Mononuclear cell (primary cell): ENCODE results near the gene COBL. TPM values are rescaled to one million over a fixed set of nuclear protein-coding genes. Genes with fewer than 3 reads are reported as not detected.
"Not testable (repeated sequence)": the region's sequence is repeated elsewhere in the genome, so short reads cannot be mapped to it uniquely, and the experiment has no call there.

ENCODE experiments used
- H3K27me3 ChIP-seq: 2 replicates; pipeline ENCODE4 v1.6.0; 2011; ENCODE audit warnings: low read length, control low read depth; ENCODE audit not compliant: insufficient read depth
- H3K4me1 ChIP-seq: 2 replicates; pipeline ENCODE4 v1.5.1; 2011; ENCODE audit warnings: mild to moderate bottlenecking, low read length, control low read depth; ENCODE audit not compliant: insufficient read depth
- H3K4me3 ChIP-seq: 2 replicates; pipeline ENCODE4 v1.5.1; 2011; ENCODE audit warnings: mild to moderate bottlenecking, low read length, moderate library complexity
- H3K9me3 ChIP-seq: 2 replicates; pipeline ENCODE4 v1.5.1; 2011; ENCODE audit warnings: low read depth, mild to moderate bottlenecking, control low read depth, low read length
- total RNA-seq: library from RNA; depleted of rRNA; stranded (reverse); fragments of >200 nt; gene quantifications from one replicate; pipeline ENCODE4 v1.2.3, GENCODE V29; 2012

Gene COBL
- total RNA-seq, 1 donor, result 0.10 TPM

- H3K9me3 ChIP-seq, result no peaks in the 10 kb centered on the region
- no peak overlapping the region for H3K4me3 ChIP-seq
- H3K27me3 ChIP-seq, result no peaks in the 10 kb centered on the region
- no peaks in the 10 kb centered on the region for H3K4me1 ChIP-seq
These were observed 97.2 kb downstream of the COBL start for GRCh38 chr7:51219261-51219988.

DNA sequence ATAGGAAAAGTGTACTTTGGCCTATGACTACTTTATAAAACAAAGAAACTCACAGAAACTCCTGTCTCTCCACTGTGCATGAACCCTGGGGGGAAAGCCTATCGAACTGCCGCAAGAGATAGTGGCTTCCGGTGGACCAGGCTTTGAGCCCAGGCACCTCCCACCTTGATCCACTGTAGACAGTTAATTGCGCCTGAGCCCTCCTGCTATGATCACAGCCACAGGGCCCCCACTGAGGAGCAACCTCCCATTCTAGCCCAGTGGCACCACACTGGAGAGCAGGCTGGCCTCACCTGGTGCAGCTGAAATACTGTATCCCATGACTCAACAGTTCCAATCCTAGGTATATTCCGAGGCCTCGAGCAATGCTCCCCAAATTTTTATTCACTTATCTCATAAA lies 98.8 kb downstream of the COBL start:
- no peak overlapping the region for H3K4me3 ChIP-seq
- no peaks in the 10 kb centered on the region for H3K9me3 ChIP-seq
- no peaks in the 10 kb centered on the region for H3K27me3 ChIP-seq
- no peaks in the 10 kb centered on the region for H3K4me1 ChIP-seq

DNA sequence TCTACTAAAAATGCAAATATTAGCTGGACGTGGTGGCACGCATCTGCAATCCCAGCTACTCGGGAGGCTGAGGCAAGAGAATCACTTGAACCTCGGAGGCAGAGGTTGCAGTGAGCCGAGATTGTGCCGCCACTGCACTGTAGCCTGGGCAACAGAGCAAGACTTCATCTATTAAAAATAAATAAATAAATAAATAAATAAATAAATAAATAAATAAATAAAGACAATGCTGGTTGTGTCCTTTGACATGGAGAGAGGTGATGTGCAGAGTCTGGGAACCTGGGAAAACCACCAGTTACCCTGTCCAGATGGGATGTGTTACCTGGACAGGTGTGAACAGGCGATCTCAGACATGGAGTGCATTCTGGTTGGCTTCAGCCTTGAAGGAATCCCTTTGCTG lies 102.5 kb downstream of the COBL start:
- no peaks in the 10 kb centered on the region for H3K4me1 ChIP-seq
- H3K27me3 ChIP-seq, result no peaks in the 10 kb centered on the region
- H3K4me3 ChIP-seq, result no peak overlapping the region
- no peaks in the 10 kb centered on the region for H3K9me3 ChIP-seq

GRCh38 chr7:51213618-51214017 lies 103.0 kb downstream of the COBL start:
- H3K4me3 ChIP-seq, result no peak overlapping the region
- no peaks in the 10 kb centered on the region for H3K4me1 ChIP-seq
- no peaks in the 10 kb centered on the region for H3K9me3 ChIP-seq
- no peaks in the 10 kb centered on the region for H3K27me3 ChIP-seq

DNA sequence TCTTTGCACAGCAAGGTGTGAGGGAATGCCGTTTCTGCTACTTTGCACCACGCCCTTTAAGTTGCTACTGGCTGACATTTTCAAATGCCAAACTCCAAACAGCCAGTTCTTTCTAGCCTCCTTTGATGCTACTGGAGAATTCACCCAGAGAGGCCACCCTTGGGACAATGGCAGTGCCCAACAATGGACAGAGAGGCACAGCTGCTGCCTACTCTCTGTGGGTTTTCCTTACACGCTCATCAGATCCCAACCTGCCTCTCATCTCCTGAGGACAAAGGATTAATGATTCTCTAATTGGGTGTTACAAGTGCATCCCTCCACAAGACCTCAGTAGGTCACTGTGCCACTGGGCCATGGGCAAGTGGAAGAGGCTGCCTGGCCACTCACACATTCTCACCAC lies 105.8 kb downstream of the COBL start:
- Histone ChIP-seq H3K9me3 (no peaks in the 10 kb centered on the region), H3K27me3 (no peaks in the 10 kb centered on the region), H3K4me1 (no peaks in the 10 kb centered on the region), H3K4me3 (no peak overlapping the region)

DNA sequence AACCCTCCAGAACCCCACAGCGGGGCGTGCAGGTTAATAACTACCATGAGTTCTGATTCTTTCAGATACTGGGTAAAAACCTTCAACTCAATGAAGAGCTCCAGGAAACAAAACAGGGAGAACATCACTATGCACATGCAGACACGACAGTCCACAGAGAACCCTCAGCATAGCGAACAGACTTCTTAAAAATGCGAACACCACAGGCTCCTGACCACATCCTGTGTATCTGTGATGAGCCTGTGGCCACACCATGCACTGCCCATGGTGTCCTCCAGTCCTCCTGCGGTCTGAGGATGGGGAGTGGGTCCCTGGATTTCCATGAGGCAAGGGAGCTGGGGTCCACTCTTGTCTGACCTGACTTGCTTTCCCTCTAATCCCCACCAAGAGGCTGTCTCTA lies 107.2 kb downstream of the COBL start:
- Histone ChIP-seq H3K4me3 (no peak overlapping the region), H3K27me3 (no peaks in the 10 kb centered on the region), H3K9me3 (no peaks in the 10 kb centered on the region), H3K4me1 (no peaks in the 10 kb centered on the region)

GRCh38 chr7:51208125-51208524 lies 108.5 kb downstream of the COBL start:
- H3K4me1 ChIP-seq, H3K4me3 ChIP-seq, H3K27me3 ChIP-seq, H3K9me3 ChIP-seq: not testable (repeated sequence)

GRCh38 chr7:51198654-51199053 lies 118.0 kb downstream of the COBL start:
- no peaks in the 10 kb centered on the region for H3K4me1 ChIP-seq
- H3K4me3 ChIP-seq, result no peak overlapping the region
- peaks cover 7% of the 10 kb centered on the region for H3K9me3 ChIP-seq
- no peaks in the 10 kb centered on the region for H3K27me3 ChIP-seq

DNA sequence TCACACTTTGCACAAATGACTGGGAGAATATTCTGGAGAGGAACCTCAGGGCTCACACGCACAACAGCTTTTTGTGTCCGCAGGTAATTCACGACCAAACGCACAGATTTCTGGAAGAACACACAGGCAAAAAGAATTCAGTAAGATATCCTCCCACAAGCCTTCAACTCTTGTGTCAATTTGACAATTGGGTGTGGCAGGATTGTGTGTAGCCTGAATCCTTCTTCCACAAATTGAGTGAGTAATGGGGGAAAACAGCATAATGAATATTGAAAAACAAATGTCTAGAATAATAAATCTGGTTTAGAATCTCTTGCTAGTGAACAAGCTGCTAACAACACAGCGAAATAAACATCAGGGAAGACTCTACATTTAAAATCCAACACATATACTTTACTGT lies 125.6 kb downstream of the COBL start:
- H3K9me3 ChIP-seq, result no peaks in the 10 kb centered on the region
- no peak overlapping the region for H3K4me3 ChIP-seq
- no peaks in the 10 kb centered on the region for H3K4me1 ChIP-seq
- no peaks in the 10 kb centered on the region for H3K27me3 ChIP-seq

DNA sequence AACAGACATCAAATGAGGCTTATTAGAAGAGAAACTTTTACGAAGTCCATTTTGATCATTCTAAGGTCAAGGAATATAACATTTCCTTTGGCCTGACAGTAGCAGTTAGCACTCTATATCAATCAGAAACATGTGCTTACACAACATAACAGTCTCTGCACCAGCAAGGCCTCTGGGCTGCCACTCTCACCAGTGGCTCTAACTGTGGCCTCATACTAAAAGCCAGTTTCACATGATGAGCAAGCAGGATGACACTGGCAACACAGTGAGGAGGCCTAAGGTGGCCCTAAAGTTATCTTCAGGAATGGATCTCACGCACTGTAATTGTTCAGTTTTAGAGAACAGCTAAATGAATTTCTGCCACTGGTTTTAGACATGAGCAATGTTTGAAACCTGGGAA lies 126.8 kb downstream of the COBL start:
- Histone ChIP-seq H3K9me3 (no peaks in the 10 kb centered on the region), H3K4me1 (no peaks in the 10 kb centered on the region), H3K4me3 (no peak overlapping the region), H3K27me3 (no peaks in the 10 kb centered on the region)

DNA sequence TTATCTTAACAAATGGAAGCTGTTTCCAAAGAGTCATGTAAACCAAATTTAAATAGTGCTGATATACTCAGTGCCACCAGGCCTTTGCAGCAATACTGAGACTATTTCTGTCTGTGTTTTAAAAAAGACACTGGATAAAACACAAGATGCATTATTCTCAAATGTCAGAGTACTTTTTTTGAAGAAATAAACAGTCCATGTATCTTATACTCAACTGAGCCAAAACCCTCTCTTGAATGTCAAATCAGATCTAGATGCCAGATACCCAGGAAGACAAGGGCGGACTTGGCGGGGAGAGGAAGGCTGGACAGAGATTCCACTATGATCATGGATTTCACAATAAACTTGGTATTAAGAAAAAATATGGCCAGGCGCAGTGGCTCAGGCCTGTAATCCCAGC lies 127.6 kb downstream of the COBL start:
- H3K9me3 ChIP-seq, result no peaks in the 10 kb centered on the region
- H3K4me3 ChIP-seq, result no peak overlapping the region
- no peaks in the 10 kb centered on the region for H3K27me3 ChIP-seq
- no peaks in the 10 kb centered on the region for H3K4me1 ChIP-seq

GRCh38 chr7:51187941-51188340 lies 128.7 kb downstream of the COBL start:
- Histone ChIP-seq H3K27me3 (peaks cover 3% of the 10 kb centered on the region), H3K4me1 (no peaks in the 10 kb centered on the region), H3K9me3 (no peaks in the 10 kb centered on the region)

DNA sequence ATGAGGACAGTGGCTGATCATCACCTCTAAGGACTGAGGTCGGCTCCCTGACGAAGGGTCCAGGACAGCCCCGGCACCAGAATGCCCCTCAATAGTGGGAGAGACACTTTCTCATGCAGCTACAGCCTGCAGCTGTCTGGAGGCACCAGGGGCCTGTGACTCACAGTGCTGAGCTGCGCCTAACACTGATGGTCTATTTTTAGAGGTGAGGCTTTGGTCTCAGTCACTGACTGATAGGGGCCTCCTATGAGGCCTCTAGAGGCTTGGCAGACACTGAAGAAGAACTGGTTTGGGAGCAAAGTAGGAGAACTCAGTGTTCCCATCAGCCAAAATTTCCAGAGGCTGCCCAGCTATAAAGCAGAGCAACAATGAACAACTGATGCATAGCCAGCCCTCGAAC lies 130.1 kb downstream of the COBL start:
- H3K4me1 ChIP-seq, result no peaks in the 10 kb centered on the region
- no peak overlapping the region for H3K4me3 ChIP-seq
- H3K27me3 ChIP-seq, result peaks cover 3% of the 10 kb centered on the region
- H3K9me3 ChIP-seq, result no peaks in the 10 kb centered on the region

More at GRCh38 chr7:51187941-51188340, 128.7 kb downstream of the COBL start:
- no peak overlapping the region for H3K4me3 ChIP-seq

GRCh38 chr7:51182636-51183166 lies 133.9 kb downstream of the COBL start:
- H3K27me3 ChIP-seq, result peaks cover 3% of the 10 kb centered on the region
- no peaks in the 10 kb centered on the region for H3K9me3 ChIP-seq
- H3K4me3 ChIP-seq, result no peak overlapping the region
- H3K4me1 ChIP-seq, result no peaks in the 10 kb centered on the region

GRCh38 chr7:51180092-51180491 lies 136.5 kb downstream of the COBL start:
- H3K4me1 ChIP-seq, result no peaks in the 10 kb centered on the region

GRCh38 chr7:51175992-51176388 lies 140.6 kb downstream of the COBL start:
- no peaks in the 10 kb centered on the region for H3K4me1 ChIP-seq
- H3K27me3 ChIP-seq, result no peaks in the 10 kb centered on the region
- H3K4me3 ChIP-seq, result no peak overlapping the region
- no peaks in the 10 kb centered on the region for H3K9me3 ChIP-seq

More at GRCh38 chr7:51180092-51180491, 136.5 kb downstream of the COBL start:
- Histone ChIP-seq H3K27me3 (peaks cover 3% of the 10 kb centered on the region), H3K4me3 (no peak overlapping the region), H3K9me3 (no peaks in the 10 kb centered on the region)
